ENCODE data around the gene BRCA1.
"Not testable (repeated sequence)": the region's sequence is repeated elsewhere in the genome, so short reads cannot be mapped to it uniquely, and the experiment has no call there.

The BRCA1 gene

DNA sequence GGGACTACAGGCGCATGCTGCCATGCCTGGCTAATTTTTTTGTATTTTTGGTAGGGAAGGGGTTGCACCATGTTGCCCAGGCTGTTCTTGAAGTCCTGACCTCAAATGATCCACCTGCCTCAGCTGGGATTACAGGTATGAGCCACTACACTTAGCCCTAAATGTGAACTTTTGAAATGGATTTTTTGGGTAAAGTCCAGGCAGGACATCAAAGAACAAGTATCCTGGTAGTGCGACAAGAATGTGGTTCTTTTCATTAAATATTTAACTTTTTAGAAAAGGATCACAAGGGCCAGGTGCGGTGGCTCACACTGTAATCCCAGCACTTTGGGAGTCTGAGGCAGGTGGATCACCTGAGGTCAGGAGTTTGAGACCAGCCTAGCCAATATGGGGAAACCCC, 30.5 kb upstream of the BRCA1 start:
- Histone ChIP-seq H3K9me3 (no peaks in the 10 kb centered on the region), H3K4me3 (ENCODE audit: low read depth, low read length) (no peak overlapping the region), H3K36me3 (peaks cover 9% of the 10 kb centered on the region), H3K4me1 (no peaks in the 10 kb centered on the region), H3K27me3 (no peaks in the 10 kb centered on the region)
- DNase-seq: no peak
- TF ChIP-seq, protein P1, sequence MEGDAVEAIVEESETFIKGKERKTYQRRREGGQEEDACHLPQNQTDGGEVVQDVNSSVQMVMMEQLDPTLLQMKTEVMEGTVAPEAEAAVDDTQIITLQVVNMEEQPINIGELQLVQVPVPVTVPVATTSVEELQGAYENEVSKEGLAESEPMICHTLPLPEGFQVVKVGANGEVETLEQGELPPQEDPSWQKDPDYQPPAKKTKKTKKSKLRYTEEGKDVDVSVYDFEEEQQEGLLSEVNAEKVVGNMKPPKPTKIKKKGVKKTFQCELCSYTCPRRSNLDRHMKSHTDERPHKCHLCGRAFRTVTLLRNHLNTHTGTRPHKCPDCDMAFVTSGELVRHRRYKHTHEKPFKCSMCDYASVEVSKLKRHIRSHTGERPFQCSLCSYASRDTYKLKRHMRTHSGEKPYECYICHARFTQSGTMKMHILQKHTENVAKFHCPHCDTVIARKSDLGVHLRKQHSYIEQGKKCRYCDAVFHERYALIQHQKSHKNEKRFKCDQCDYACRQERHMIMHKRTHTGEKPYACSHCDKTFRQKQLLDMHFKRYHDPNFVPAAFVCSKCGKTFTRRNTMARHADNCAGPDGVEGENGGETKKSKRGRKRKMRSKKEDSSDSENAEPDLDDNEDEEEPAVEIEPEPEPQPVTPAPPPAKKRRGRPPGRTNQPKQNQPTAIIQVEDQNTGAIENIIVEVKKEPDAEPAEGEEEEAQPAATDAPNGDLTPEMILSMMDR (IDR thresholded peaks at IDR 0.05; ENCODE audit: low read depth, low read length): no peak

DNA sequence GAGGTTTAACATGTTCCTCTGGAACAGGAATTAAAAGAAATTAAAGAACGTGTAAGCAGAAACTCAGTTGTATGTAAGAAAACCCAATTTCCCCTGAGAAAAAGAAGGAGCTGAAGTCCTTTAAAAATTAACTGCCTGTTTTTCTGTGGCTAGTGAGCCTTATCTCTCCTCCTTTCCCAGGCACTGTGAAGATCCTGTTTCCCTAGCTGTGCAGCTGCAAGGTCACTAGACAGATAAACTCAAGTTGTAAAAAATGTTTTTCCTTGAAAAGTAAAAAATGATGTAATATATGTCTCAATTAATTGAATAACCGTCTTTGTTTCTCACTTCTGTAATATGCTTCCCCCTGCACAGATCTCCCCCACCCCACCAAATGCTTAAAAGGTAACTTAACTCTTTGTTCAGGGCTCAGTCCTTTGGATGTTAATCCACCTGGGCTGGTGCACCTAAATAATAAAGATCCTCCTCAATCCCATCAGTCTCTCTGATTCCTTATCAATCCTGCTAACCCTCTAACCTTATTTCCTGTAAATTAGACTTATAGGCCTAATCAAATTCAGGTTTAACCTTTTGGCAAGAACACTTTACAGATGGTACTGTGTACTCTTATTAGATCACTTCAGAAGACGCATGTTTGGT, 28.2 kb upstream of the BRCA1 start:
- not testable (repeated sequence) for H3K27me3 ChIP-seq; H3K4me3 ChIP-seq (ENCODE audit: low read depth, low read length); H3K9me3 ChIP-seq; DNase-seq; H3K4me1 ChIP-seq; H3K36me3 ChIP-seq

DNA sequence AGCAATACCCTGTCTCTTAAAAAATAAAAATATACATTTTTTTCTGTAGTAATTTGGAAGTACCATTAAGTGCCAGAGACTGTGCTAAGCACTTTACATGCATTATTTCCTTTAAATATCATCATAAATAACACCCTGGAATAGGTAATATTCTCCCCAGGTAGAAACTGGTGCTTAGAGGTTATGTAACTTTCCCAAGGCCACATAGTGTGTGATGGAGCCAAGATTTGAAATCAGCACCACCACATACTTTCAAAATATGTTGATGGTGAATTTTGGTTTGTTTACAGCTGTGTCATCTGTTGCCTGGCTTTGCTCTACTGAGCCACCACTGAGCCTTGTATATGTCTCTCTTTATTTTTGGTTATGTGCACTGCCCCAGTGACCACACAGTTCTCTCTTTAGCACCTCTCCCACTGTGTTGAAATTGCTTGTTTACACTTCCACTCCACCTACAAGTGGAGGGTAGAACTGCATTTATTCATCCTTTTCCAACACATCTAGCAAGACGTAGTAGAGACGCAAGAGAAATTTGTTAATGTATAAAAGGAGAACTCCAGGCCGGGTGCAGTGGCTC, 26.8 kb upstream of the BRCA1 start:
- H3K36me3 ChIP-seq: no peaks in the 10 kb centered on the region
- no peaks in the 10 kb centered on the region for H3K9me3 ChIP-seq
- no peaks in the 10 kb centered on the region for H3K4me1 ChIP-seq
- H3K27me3 ChIP-seq: no peaks in the 10 kb centered on the region
- H3K4me3 ChIP-seq (ENCODE audit: low read depth, low read length): no peak overlapping the region
- DNase-seq: no peak
- TF ChIP-seq, protein P1 (IDR thresholded peaks at IDR 0.05; ENCODE audit: low read depth, low read length): no peak

DNA sequence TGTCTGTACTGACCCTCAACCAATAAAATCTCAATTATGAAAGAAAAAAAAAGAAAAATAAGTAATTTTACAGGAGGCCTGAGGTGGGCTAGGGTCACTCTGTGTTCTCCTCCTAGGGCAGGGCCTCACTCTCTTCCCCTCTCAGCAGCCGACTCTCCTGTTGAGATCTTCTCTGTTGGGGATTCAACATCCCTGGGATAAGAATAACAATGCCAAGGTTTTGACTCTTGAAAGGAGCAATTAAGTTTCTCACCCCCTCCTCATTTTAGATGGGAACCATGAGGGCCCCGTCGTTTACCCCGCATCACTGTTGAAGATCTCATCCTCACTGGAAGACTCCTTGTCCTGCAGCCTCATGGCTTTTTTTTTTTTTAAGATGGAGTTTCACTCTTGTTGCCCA, 21.5 kb upstream of the BRCA1 start:
- Histone ChIP-seq H3K36me3 (0 out of 2 replicates have a peak, but pooled peaks cover 2% of the 10 kb centered on the region), H3K4me3 (ENCODE audit: low read depth, low read length) (no peak overlapping the region), H3K27me3 (no peaks in the 10 kb centered on the region), H3K9me3 (no peaks in the 10 kb centered on the region), H3K4me1 (no peaks in the 10 kb centered on the region)
- TF ChIP-seq, protein P1 (IDR thresholded peaks at IDR 0.05; ENCODE audit: low read depth, low read length): no peak
- DNase-seq: no peak

DNA sequence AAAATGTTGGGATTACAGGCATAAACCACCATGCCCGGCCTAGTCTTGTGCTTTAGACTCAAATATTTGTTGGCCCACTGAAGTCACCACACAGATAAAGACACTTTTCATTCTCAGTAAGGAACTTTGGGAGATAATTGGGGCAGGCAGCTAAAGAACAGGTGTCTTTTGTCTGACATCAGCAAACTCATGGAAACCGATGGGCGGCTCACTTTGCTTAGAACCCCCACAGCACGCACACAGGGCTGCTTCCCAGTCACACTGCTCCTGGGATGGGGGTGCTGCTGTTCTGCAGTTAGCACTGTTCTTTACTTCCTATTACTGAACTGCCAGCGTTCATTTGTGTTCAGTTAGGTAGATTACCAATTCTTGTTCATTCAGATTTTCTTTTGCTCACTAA, 18.0 kb upstream of the BRCA1 start:
- Histone ChIP-seq H3K4me3 (ENCODE audit: low read depth, low read length) (no peak overlapping the region), H3K36me3 (0 out of 2 replicates have a peak, but pooled peaks cover 2% of the 10 kb centered on the region), H3K27me3 (no peaks in the 10 kb centered on the region), H3K4me1 (no peaks in the 10 kb centered on the region), H3K9me3 (no peaks in the 10 kb centered on the region)
- TF ChIP-seq, protein P1 (IDR thresholded peaks at IDR 0.05; ENCODE audit: low read depth, low read length): no peak
- DNase-seq: no peak

DNA sequence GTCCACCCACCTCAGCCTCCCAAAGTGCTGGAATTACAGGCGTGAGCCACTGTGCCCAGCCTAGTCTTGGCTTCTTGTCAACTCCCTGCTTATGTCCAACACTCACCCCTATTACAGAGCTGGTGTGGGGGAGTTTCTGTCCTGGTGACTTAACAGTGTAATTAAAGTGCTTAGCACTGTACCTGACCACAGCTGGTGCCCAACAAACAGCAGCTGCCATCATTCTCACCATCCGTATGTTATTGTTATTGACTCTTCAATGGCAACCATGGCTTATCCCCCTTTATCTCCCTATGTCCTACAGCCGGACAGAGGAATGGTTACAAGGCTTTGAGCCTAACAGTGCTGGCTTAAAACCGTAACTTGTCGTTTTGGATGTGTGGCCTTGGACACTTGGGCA, 17.0 kb upstream of the BRCA1 start:
- no peak for DNase-seq
- Histone ChIP-seq H3K4me1 (no peaks in the 10 kb centered on the region), H3K27me3 (no peaks in the 10 kb centered on the region), H3K4me3 (ENCODE audit: low read depth, low read length) (no peak overlapping the region), H3K9me3 (no peaks in the 10 kb centered on the region), H3K36me3 (0 out of 2 replicates have a peak, but pooled peaks cover 2% of the 10 kb centered on the region)
- TF ChIP-seq, protein P1 (IDR thresholded peaks at IDR 0.05; ENCODE audit: low read depth, low read length): no peak

Data from BE2C (cell line).